ENCODE results near the gene TCHH.

- TF ChIP-seq CTCF (IDR thresholded peaks at IDR 0.05) (no peak), POLR2A (IDR thresholded peaks at IDR 0.05) (no peak), POLR2AphosphoS5 (IDR thresholded peaks at IDR 0.05) (no peak)
These were observed 10.7 kb upstream of the TCHH start for GRCh38 chr1:152125834-152126443.

Data from prostate gland (tissue), 2 donors.